ENCODE measurements around the gene PAM16.

GRCh38 chr16:4334724-4335495 is 16.2 kb downstream of the PAM16 start:
- no peak for TF ChIP-seq CTCF (IDR thresholded peaks at IDR 0.05 in 8 of 11, conservative IDR thresholded peaks at IDR 0.05 in 3 of 11)
- peak in 1 of 3 donors; percentile 25 for TF ChIP-seq POLR2AphosphoS5 (IDR thresholded peaks at IDR 0.05)
- TF ChIP-seq POLR2A (IDR thresholded peaks at IDR 0.05) = no peak
